HG03159 (cell line): Measurements from ENCODE around the gene UGT1A8.
"Not testable (repeated sequence)": the region's sequence is repeated elsewhere in the genome, so short reads cannot be mapped to it uniquely, and the experiment has no call there.

Experiments
- ATAC-seq: cut with Tn5 transposase; IDR thresholded peaks from one replicate; pipeline ENCODE4 v1.9.1; 2021; ENCODE audit warnings: mild to moderate bottlenecking, moderate library complexity; ENCODE audit not compliant: unreplicated experiment

UGT1A8 gene

GRCh38 chr2:233712611-233713261, 95.3 kb downstream of the UGT1A8 start, which contains the start of gene UGT1A5:
Gene UGT1A5 (plus strand): TSS chr2:233712907. CDS start chr2:233712992, 85 bp downstream.
- ATAC-seq = no peak

- ATAC-seq = no peak
Observed at GRCh38 chr2:233713262-233713615, 95.8 kb downstream of the UGT1A8 start.

GRCh38 chr2:233714121-233714520, 96.7 kb downstream of the UGT1A8 start:
- no peak for ATAC-seq

- ATAC-seq = no peak
Observed at GRCh38 chr2:233718552-233718951, 101.1 kb downstream of the UGT1A8 start, which contains the start of gene UGT1A4. Gene UGT1A4 (plus strand): TSS chr2:233718736. CDS start chr2:233718821, 85 bp downstream.

GRCh38 chr2:233728723-233729301, 111.4 kb downstream of the UGT1A8 start, which contains the start of gene UGT1A3:
Gene UGT1A3 (plus strand): TSS chr2:233729042. CDS start chr2:233729127, 85 bp downstream.
- ATAC-seq = no peak

- not testable (repeated sequence) for ATAC-seq
Observed at GRCh38 chr2:233736868-233737653, 119.6 kb downstream of the UGT1A8 start.

- no peak for ATAC-seq
Observed at GRCh38 chr2:233740870-233741269, 123.4 kb downstream of the UGT1A8 start.

GRCh38 chr2:233743464-233744259, 126.2 kb downstream of the UGT1A8 start:
- no peak for ATAC-seq

- no peak for ATAC-seq
Observed at GRCh38 chr2:233745073-233745755, 127.8 kb downstream of the UGT1A8 start.

- not testable (repeated sequence) for ATAC-seq
Observed at GRCh38 chr2:233745838-233746237, 128.4 kb downstream of the UGT1A8 start.

- no peak for ATAC-seq
Observed at GRCh38 chr2:233746475-233747282, 129.2 kb downstream of the UGT1A8 start.

- no peak for ATAC-seq
Observed at GRCh38 chr2:233747283-233747544, 129.8 kb downstream of the UGT1A8 start.

GRCh38 chr2:233750689-233751088, 133.3 kb downstream of the UGT1A8 start:
- not testable (repeated sequence) for ATAC-seq

- not testable (repeated sequence) for ATAC-seq
Observed at GRCh38 chr2:233751212-233752009, 134.0 kb downstream of the UGT1A8 start.

- ATAC-seq = no peak
Observed at GRCh38 chr2:233754872-233755611, 137.6 kb downstream of the UGT1A8 start.

- ATAC-seq = no peak
Observed at GRCh38 chr2:233756429-233757081, 139.1 kb downstream of the UGT1A8 start.

GRCh38 chr2:233758141-233758540, 140.7 kb downstream of the UGT1A8 start:
- no peak for ATAC-seq

GRCh38 chr2:233758849-233759248, 141.4 kb downstream of the UGT1A8 start:
- ATAC-seq = no peak
